ENCODE measurements around the gene PI4K2B.
"Not testable (repeated sequence)": the region's sequence is repeated elsewhere in the genome, so short reads cannot be mapped to it uniquely, and the experiment has no call there.

PI4K2B gene

GRCh38 chr4:25253071-25253445 is 19.2 kb downstream of the PI4K2B start:
- Histone ChIP-seq H3K4me3 (replicated peaks; ENCODE audit: insufficient read depth, low read length) (no peak overlapping the region), H3K27ac (replicated peaks) (no peak overlapping the region), H3K27me3 (ENCODE audit: insufficient read depth, poor library complexity, severe bottlenecking) (no peaks in the 10 kb centered on the region)
- no peak for TF ChIP-seq GABPA (IDR thresholded peaks at IDR 0.05; ENCODE audit: low read depth)
- TF ChIP-seq CTCF (IDR thresholded peaks at IDR 0.05; ENCODE audit: insufficient read depth, low read length), result no peak
- DNase-seq (ENCODE audit: low read depth in 1 of 2, low spot score in 1 of 2), result no peak

- not testable (repeated sequence) for DNase-seq (ENCODE audit: low read depth in 1 of 2, low spot score in 1 of 2); H3K4me3 ChIP-seq (replicated peaks; ENCODE audit: insufficient read depth, low read length); H3K27me3 ChIP-seq (ENCODE audit: insufficient read depth, poor library complexity, severe bottlenecking); H3K27ac ChIP-seq (replicated peaks)
Measured at GRCh38 chr4:25253786-25254185, 20.0 kb downstream of the PI4K2B start.

- Histone ChIP-seq H3K4me3 (replicated peaks; ENCODE audit: insufficient read depth, low read length) (no peak overlapping the region), H3K27ac (replicated peaks) (no peak overlapping the region), H3K27me3 (ENCODE audit: insufficient read depth, poor library complexity, severe bottlenecking) (no peaks in the 10 kb centered on the region)
- no peak for TF ChIP-seq GABPA (IDR thresholded peaks at IDR 0.05; ENCODE audit: low read depth)
- TF ChIP-seq SPI1 (IDR thresholded peaks at IDR 0.05; ENCODE audit: borderline replicate concordance, low read depth), result no peak
- TF ChIP-seq CTCF (IDR thresholded peaks at IDR 0.05; ENCODE audit: insufficient read depth, low read length), result no peak
- TF ChIP-seq REST (IDR thresholded peaks at IDR 0.05; ENCODE audit: insufficient replicate concordance, low read depth), result no peak
- no peak for TF ChIP-seq POLR2AphosphoS5 (IDR thresholded peaks at IDR 0.05; ENCODE audit: low read depth)
- DNase-seq (ENCODE audit: low read depth in 1 of 2, low spot score in 1 of 2), result no peak
Measured at GRCh38 chr4:25258980-25259578, 25.2 kb downstream of the PI4K2B start.

- no peaks in the 10 kb centered on the region for H3K27me3 ChIP-seq (ENCODE audit: insufficient read depth, poor library complexity, severe bottlenecking)
- H3K4me3 ChIP-seq (replicated peaks; ENCODE audit: insufficient read depth, low read length), result no peak overlapping the region
- no peak for TF ChIP-seq REST (IDR thresholded peaks at IDR 0.05; ENCODE audit: insufficient replicate concordance, low read depth)
- no peak for TF ChIP-seq POLR2AphosphoS5 (IDR thresholded peaks at IDR 0.05; ENCODE audit: low read depth)
- TF ChIP-seq SPI1 (IDR thresholded peaks at IDR 0.05; ENCODE audit: borderline replicate concordance, low read depth), result no peak
- no peak for TF ChIP-seq CTCF (IDR thresholded peaks at IDR 0.05; ENCODE audit: insufficient read depth, low read length)
- no peak for TF ChIP-seq GABPA (IDR thresholded peaks at IDR 0.05; ENCODE audit: low read depth)
- no peak for DNase-seq (ENCODE audit: low read depth in 1 of 2, low spot score in 1 of 2)
- H3K27ac ChIP-seq (replicated peaks), result no peak overlapping the region
Measured at GRCh38 chr4:25271866-25272265, 38.0 kb downstream of the PI4K2B start.

Data from HL-60 (cell line).